ENCODE results near the gene CEMIP2.

The CEMIP2 gene

DNA sequence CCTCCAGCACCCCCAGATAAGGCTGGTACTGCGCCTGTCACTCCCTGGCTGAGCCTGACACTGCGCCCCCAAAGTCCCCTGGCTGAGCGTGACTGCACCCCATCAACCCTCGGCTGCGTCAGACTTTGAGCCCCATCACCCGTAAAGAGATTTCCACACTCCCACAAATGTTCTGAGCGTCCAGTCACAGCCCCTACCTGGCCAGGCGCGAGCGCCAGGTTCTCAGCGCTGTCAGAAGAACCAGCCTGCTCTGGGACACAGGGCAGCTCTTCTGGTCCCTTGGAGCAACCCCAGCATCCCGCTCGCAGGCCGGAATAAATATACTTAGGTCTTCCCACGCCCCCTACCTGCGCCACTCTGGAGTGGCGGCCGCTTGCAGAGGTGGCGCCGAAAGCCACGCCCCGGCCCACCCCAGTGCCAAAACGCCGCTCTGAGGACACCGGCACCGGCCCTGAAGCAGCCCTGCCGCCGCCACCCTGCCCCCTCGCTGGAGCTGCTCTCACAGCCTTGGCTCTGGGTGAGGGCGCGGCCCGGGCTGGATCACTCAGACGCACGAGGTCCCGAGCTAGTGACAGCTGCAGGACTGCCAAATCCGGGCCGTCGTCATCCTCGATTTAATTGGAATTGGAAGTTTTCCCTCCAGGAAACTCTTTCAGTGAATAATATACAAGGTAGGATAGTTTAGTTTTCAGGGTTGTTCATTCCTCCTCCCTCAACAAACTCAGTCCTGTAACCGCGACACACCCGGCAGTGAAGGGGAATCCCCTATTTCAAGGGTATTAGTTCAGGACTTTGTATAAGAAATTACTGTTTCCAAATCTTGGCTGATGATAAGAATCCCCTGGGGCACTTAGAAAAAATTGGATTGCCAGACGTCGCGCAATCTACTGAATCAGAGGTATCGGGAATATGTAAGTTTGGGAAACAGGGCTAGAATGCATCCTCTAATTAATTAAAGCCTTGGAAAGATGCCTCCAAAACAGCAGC, 1.2 kb upstream of the CEMIP2 start:
- DNase-seq, result peak; percentile 74

DNA sequence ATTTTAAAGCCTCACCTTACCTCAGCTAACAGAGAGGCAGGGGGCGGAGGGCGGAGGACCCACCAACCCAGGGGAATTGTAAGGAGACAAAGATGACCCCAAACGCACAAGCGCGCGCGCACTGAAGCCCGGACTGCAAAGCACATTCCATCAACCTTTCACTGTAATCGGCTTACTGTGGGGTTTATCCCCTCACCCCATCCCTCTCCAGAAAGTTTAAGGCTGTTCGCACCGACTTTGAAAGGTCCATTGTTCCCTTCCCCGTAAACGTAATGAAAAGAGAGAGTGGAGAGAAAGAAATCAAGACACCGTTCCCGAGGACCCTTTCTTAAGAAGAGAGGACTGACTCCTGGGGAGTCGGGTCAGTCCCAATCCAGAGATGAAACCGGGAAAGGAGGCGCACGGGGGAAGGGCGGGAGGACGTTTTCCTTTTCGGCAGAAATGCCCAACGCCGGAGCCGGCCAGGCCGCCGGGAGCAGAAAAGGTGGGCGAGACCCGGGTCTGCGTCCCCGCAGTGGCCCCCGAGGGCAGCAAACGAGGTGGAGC, 464 bp downstream of the CEMIP2 start:
- no peak for DNase-seq

DNA sequence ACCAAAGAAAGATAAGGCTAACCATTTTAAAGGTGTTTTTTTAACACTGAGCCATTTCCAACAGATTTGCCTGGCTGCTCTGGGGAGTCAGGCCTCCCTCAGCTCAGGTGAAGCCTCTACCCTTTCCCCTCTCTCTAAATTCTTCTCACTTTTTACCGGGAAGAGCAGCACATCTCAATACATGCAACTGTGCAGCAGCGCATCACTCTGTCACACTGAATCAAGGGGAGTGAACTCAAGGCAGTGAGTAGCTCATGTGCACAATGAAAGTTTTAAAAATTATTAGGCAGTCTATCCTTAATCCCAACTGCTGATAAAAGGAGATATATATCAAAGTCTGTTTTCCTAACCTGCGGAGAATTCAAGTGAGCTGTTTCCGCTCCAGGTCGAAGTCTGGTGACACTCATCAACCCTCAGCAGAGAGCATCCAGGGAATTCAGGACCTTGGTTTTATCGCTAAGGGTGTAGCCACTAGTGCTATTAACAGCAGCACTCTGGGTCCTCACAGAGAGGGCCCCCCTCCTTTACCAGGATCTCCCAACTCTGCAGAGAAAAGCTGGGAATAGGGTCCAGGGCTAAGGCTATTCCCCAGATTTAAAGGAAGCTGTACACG, 1.0 kb downstream of the CEMIP2 start:
- no peak for DNase-seq

DNA sequence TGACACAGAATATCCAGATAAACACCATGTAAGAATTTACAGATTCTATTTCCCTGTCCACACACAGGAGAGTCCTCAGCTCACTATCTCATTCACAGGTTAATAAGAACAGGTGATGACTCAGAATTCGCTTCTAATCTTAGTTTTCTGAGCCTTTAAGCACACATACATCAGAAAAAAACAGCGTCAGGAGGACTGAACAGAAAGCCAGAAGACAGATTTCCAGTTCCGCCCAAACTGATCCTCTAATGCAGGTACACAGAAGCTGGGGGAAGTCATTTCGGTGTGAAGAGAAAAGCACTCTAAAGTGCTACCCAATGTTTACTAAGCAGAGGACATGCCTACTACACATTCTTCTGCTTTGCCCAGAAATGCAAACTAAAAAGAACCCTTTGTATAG, 1.6 kb downstream of the CEMIP2 start:
- no peak for DNase-seq

DNA sequence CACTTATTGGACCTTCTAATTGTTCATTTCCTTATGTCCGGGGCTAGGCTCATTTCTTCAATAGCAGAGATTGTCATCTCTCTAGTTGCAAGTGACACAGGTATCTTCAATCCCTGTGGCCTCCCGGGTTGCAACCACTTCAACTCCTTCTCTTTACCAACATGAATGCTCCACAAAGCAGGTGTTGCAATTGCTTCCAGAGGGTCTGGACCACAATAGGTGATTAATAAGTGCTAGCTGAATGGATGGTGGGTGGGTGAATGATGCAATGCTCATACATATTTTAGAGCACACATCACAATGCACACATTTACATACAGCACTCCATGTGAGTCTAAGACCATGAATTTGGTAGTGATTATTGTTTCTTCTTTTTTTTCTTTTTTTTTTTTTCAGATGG, 2.6 kb downstream of the CEMIP2 start:
- peak; percentile 46 for DNase-seq

DNA sequence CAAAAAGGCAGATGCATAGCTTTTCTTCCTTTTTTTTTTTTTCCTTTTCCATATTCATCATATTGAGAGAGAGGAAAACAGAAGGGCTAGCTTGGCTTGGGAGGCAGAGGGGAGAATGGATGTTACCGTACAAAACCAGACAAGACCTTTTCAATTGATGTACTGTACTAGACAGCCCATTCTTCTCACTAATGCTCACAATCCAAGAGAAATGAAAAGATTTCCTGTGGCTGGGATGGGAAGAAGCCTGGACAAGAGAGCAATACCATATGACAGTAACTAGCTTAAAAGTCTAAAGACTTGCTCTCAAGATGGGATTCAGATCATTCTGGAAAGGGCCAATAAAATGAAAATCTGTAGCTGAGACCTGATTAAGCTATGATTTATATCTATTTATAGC, 3.4 kb downstream of the CEMIP2 start:
- DNase-seq, result no peak

DNA sequence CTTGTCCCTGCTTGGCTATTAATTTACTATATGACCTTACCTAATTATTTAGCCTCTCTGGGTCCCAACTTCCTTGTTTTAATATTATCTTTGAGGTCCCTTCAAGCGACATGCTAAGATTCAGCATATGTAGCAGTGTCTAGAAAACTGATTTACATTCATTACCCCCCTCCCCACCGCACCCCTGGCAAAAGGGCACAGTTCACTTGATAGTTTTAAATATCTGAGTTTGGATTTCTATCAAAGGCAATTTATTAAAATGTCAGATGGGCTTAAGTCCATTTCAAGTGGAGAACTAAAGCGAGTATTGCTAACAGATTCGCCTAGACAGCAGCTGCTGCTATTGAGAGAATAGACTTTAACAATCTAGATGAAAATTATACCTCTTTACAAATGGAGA, 3.9 kb downstream of the CEMIP2 start:
- DNase-seq, result no peak

DNA sequence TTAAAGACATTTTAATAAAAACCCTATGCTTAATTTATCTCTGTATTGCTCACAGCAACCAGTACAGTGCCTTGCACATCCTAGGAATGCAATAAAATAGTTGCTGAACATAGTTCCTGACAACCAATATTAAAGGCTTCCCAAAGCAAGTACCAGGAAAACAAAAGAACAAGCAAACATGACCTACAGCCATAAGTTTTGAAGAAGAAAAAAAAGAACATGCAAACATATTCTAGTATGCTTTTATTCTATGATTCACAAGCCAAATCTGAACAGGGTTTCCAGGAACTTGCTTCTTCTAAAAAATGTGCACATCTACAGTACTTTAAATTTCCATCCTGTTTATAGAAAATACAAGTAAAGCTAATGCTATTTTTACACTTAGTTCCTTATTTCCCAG, 4.5 kb downstream of the CEMIP2 start:
- DNase-seq, result no peak

DNA sequence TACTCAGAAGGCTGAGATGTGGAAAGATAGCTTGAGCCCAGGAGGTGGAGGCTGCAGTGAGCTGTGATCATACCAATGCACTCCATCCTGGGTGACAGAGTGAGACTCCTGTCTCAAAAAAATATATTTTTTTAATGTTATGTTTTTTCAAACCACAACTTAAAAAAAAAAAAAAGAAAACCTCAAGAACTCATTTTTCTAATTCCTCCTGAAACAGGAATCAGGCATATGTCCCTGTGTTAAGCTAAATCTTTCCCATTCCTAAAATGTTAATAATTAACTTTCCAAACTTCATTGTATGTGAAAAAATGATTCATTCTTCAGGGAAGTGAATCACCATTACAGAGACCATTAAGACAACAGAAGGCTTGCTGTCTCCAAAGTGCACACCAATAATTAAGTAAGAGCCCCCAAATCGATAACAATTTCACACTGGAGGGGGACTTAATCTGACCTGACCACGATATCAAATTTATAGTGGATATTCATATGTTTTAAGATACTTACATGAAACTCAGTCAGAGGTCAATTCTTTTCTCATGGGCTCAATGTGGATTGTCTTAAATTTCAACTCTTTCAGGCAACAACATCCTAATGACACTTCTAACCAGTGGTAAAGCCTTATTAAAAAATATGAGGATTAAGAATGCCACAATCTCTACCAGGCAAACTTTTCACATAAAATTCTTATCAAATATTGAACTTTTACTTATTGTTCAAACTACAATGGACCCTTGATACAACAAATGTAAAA, 5.2 kb downstream of the CEMIP2 start:
- no peak for DNase-seq

DNA sequence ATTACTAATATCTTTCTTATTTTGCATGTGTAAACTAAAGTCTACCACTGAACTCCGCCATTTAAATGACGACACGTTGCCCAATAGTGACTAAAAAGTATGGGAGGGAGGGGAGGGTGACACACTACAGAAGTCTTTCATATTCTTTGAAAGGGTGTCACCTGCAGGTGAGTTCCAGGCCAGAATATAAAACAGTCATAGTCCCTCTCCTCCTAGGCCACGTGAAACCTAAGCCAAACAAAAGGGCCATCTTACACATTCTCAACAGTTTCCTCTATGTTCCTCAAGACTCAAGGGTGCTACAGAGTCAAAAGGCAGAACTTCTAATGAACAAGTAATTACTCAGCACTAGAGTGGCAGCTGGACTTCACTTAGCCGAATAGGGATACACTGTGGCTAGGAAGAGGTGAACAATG, 6.4 kb downstream of the CEMIP2 start:
- DNase-seq, result no peak

DNA sequence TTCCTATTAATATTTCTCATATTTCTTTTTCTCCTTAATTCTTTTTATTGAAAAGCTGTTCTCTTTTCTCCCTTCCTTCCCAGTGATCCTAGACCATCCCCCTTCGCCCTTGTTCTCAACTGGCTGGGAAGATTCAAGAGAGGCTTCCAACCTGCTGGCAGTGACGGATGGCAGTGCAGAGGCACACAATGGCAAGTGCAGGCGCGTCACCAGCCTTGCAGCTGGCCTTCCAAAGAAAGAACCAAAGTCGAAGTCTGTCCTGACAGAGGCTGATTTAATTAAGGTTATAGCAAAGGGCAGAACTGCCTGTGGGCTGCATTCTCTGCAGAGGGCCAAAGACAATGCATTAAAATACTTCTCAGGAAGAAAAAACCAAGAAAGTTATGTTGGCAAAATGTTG, 7.4 kb downstream of the CEMIP2 start:
- no peak for DNase-seq

DNA sequence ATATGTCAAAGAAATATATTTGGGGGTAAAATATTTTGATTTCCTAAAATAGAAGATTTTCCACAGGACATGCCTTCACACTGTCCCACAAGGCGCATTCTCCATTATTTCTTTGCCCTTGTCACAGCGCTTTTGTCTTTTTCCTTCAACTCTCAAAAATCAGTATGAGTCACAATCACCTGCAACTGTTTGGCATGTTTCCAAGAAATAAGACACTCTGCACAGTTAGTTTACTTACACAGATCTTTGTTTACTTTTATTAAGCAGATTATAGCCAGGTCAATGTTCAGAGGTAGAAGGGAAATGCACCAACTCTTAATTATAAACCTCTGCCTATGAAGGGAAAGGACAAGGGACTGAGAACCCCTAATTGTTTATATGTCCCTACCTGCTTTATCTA, 9.5 kb downstream of the CEMIP2 start:
- DNase-seq, result no peak

DNA sequence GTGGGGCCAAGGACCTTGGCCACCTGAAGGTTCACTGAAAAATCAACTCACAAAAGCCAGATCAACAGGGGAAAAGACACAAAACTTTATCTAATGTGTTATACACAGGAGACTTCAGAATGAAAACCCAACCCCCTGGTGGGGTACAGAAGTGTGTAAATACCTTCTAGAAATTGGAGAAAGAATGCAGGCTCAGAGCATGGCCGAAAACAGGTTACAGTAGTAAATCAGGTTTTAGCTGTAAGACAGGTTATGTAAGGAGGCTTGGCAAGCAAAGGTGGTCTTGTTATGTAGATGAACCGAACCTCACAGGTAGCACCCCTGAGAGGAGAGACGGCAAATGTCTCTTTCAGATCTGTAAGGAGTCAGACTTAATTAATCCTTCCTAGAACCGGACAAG, 10.0 kb downstream of the CEMIP2 start:
- DNase-seq, result no peak

DNA sequence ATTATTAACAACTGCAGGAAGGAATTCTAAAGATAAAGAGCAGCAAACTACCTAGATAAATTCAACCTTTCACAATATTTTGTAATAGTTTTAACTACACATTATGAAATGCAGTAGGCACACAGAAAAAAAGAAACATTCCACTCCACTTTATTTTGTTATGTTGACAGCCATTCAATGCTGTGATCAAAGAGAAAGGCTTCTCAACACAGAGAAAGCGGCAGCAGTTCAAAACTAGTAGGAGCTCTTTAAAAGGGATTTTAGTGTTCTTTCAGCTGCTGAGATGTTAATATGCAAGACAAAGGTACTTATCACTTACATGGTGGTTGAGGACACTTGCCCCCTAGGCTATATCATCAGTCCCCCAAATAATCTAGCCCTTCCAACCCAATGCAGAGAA, 11.6 kb downstream of the CEMIP2 start:
- no peak for DNase-seq

DNA sequence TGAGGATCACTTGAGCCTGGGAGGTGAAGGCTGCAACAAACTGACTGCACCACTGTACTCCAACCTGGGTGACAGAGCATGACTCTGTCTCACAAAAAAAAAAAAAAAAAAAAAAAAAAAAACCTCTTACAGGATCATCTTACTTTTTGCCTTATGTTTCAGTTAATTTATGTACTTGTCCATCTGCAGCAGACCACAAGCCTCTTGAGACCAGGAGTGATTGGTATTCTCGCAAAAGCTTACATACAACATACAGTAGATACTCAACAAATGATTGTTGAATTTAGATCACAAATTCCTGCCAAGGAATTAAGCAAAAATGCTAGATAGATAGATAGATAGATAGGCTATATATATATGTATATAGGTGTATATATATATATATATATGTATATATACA, 12.4 kb downstream of the CEMIP2 start:
- DNase-seq, result no peak

DNA sequence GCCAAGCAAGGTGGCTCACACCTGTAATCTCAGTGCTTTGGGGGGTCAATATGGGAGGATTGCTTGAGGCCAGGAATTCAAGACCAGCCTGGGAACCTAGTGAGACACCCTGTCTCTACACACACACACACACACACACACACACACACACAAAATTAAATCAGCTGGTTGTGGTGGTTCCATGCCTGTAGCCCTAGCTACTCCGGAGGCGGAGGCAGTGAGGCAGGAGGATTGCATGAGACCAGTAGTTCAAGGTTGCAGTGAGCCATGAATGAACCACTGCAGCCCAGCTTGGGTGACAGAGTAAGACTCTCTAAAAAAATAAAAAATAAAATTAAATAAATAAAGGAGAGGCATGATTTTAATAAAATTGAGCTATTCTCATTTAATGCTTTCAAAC, 13.1 kb downstream of the CEMIP2 start:
- DNase-seq, result no peak

DNA sequence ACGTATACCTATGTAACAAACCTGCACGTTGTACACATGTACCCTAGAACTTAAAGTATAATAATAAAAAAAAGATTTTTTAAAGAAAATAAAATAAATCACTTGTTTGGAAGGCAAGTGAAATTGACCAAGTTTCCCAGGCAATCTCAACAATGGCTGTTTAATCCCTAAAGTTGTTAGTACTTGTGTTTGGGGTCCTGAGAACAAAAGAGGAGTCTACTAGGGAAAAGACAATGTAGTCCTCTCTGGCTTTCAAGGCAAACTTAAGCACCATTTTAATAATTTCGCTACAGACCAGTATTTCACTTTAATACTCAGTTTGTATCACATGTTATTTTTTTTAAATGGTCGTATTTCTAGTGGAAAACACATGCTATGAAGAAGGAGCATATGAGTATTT, 14.2 kb downstream of the CEMIP2 start:
- no peak for DNase-seq

DNA sequence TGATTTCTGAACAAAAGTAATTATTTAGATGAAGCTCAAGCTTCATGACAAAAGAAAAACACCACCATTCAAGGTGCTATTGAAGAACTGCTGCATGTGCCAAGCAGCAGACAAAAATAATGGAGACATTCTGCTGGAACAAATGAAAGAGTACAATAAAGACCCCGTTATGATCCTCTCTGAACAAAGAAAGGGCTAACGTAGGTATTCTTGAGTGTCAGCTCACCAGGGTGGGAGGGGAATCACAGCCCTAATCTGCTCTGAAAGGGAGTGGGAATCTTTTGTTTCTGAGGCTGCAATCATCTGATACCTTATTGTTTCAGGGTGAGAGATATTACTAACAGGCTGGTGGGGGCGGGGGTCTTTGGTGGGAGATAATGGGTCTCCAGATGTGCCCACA, 15.4 kb downstream of the CEMIP2 start:
- DNase-seq, result no peak

DNA sequence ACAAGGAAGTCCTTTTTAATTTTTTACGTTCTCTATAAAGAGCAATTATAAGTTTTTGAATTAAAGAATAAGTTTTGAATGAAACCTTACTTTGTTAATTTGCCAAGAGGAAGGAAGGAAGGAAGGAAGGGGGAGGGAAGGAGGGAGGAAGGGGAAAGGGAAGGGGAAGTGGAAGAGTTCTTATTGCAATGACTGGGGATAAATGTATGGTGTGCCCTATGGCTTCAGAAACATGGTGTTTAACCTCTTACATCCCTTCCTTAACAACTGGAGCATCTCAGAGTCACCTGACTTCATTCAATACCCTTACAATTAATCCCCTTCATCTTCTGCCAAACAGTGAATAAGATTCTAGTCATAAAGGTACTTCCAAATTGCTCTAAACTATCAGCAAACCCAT, 16.0 kb downstream of the CEMIP2 start:
- DNase-seq, result no peak

DNA sequence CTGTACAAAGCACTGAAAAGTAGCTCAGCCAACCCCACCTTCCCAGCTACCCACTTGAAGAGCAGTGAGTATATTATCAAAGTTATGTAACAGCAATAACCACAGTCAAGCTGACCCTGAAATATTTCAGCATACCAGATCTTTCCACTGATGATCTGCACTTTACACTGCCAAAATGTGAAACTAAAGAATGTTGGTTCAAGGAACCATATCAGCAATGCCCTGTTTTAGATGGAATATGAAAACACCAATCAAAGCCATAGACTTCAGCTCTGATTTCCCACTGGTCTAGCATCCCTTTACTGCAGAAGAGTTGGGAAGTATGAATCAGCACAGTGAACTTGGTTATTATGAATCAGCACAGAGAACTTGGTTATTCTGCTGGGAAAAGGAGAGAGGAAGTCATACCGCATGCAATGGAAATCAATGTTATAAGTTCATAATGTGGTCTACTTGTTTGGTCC, 20.0 kb downstream of the CEMIP2 start:
- DNase-seq, result no peak

DNA sequence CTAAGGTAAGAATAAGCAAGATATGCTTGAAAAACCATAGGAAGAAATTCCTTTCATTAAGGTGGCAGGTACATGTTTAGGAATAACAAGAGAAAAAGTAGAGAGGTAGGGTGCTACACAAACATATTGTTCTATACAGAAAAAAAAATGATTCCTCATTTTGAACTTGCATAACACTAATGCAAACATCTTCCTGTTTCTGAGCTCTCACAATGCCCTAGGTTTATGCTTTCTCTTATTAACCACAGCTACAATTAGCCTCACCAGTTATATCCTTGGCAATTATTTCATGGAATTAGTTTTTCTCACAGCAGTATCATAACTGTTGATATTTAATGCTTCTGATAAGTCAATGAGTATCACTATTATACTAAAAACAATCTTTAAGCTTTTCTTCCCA, 20.7 kb downstream of the CEMIP2 start:
- DNase-seq, result no peak

DNA sequence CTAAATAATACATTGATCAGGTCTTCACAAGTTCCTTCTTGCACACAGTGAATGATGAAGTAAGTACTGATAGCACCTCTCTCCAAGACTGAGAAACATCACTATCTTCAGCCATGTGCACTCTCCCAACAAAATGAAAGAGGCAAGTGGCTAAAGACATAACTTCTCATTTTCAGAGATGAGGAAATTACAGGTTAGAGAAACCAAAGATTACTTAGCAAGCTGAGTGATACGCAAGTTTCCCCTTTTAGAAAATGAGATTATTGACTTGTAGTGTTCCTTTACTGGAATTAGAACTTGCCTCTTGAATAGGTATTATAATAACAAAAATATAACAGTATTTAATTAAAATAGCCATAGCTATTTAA, 21.6 kb downstream of the CEMIP2 start:
- DNase-seq, result no peak

DNA sequence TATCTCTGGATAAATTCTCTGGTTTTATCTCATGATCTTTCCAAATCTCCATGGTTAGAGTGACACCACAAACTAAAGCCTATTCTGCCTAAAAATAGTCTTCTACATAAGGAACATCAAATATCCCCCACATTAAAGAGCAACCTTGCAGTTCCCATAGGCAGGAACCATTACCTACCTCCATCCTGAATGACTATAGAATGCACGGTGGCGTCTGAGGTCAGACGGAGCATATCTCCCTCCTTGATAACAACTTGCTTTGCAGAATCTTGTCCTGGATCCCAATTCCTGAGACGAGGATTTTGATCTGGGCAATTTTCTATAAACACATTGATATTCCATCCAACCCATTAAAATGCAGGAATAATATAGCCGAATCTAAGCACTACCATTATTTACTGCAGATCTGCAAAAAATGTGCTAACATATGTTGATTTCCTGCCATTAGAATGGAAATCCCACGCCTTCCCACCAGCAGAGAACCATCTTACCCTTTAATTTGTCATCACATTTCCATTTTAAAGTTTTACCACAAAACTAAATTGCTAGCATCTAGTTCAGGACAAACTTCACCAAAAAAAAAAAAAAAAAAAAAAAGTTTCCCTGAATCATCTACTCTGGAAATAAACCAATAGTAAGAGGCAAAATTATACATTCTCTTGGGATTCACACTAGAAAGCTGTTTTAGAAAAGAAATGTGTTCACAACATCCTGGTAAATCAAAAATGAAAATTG, 22.1 kb downstream of the CEMIP2 start:
- no peak for DNase-seq
